Islet of Langerhans (tissue), 1 donor: ENCODE data around the gene NDUFAF4.
"Not testable (repeated sequence)": the region's sequence is repeated elsewhere in the genome, so short reads cannot be mapped to it uniquely, and the experiment has no call there.

Experiments used
- FAIRE-seq: peaks from one replicate; lab custom pipeline; 2011; peaks lifted over from hg19 to GRCh38; lab: Jason Lieb, UNC

NDUFAF4 gene

GRCh38 chr6:96899019-96899418, 1.3 kb upstream of the NDUFAF4 start:
- peak; percentile 98 for FAIRE-seq

GRCh38 chr6:96898241-96898851, 655 bp upstream of the NDUFAF4 start:
- FAIRE-seq: no peak

GRCh38 chr6:96889146-96889545, 8.5 kb downstream of the NDUFAF4 start:
- FAIRE-seq: no peak

GRCh38 chr6:96888745-96889144, 8.9 kb downstream of the NDUFAF4 start:
- no peak for FAIRE-seq

GRCh38 chr6:96886519-96886918, 11.2 kb downstream of the NDUFAF4 start:
- FAIRE-seq: no peak

GRCh38 chr6:96885187-96885631, 12.5 kb downstream of the NDUFAF4 start:
- FAIRE-seq: not testable (repeated sequence)

- FAIRE-seq: no peak
These were observed 19.5 kb downstream of the NDUFAF4 start for GRCh38 chr6:96878143-96878542.

- no peak for FAIRE-seq
These were observed 20.7 kb downstream of the NDUFAF4 start for GRCh38 chr6:96876886-96877545.

GRCh38 chr6:96872976-96873375, 24.7 kb downstream of the NDUFAF4 start:
- no peak for FAIRE-seq

- FAIRE-seq: no peak
These were observed 32.7 kb downstream of the NDUFAF4 start for GRCh38 chr6:96865055-96865405.

- FAIRE-seq: no peak
These were observed 33.3 kb downstream of the NDUFAF4 start for GRCh38 chr6:96864216-96865054.

GRCh38 chr6:96862560-96862959, 35.1 kb downstream of the NDUFAF4 start:
- FAIRE-seq: no peak

- FAIRE-seq: no peak
These were observed 36.1 kb downstream of the NDUFAF4 start for GRCh38 chr6:96861588-96861987.

GRCh38 chr6:96856856-96857255, 40.8 kb downstream of the NDUFAF4 start:
- FAIRE-seq: no peak

- no peak for FAIRE-seq
These were observed 44.6 kb downstream of the NDUFAF4 start for GRCh38 chr6:96853083-96853482.

- FAIRE-seq: no peak
These were observed 45.1 kb downstream of the NDUFAF4 start for GRCh38 chr6:96852605-96853004.

- FAIRE-seq: no peak
These were observed 45.8 kb downstream of the NDUFAF4 start for GRCh38 chr6:96851858-96852257.

- no peak for FAIRE-seq
These were observed 48.1 kb downstream of the NDUFAF4 start for GRCh38 chr6:96849615-96850014.

- FAIRE-seq: no peak
These were observed 53.2 kb downstream of the NDUFAF4 start for GRCh38 chr6:96844530-96844929.

GRCh38 chr6:96841345-96841744, 56.3 kb downstream of the NDUFAF4 start:
- FAIRE-seq: no peak
